ENCODE measurements around the gene ARHGAP25.

- TF ChIP-seq FOS (IDR thresholded peaks at IDR 0.05; ENCODE audit: borderline replicate concordance, insufficient read depth, low read length) (no peak), POLR2A (IDR thresholded peaks at IDR 0.05; ENCODE audit: low read depth, low read length) (no peak)
- TF ChIP-seq, protein P1, sequence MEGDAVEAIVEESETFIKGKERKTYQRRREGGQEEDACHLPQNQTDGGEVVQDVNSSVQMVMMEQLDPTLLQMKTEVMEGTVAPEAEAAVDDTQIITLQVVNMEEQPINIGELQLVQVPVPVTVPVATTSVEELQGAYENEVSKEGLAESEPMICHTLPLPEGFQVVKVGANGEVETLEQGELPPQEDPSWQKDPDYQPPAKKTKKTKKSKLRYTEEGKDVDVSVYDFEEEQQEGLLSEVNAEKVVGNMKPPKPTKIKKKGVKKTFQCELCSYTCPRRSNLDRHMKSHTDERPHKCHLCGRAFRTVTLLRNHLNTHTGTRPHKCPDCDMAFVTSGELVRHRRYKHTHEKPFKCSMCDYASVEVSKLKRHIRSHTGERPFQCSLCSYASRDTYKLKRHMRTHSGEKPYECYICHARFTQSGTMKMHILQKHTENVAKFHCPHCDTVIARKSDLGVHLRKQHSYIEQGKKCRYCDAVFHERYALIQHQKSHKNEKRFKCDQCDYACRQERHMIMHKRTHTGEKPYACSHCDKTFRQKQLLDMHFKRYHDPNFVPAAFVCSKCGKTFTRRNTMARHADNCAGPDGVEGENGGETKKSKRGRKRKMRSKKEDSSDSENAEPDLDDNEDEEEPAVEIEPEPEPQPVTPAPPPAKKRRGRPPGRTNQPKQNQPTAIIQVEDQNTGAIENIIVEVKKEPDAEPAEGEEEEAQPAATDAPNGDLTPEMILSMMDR (IDR thresholded peaks at IDR 0.05; ENCODE audit: extremely low read depth in 1 of 2, insufficient read depth in 1 of 2, low read depth in 1 of 2, low read length in 2 of 2), result no peak
Measured at GRCh38 chr2:68710756-68711155, 23.9 kb upstream of the ARHGAP25 start.

All from endothelial cell of umbilical vein (primary cell).